ENCODE data around the gene NSMCE3.
A peak's percentile ranks its signal among the peaks of the same experiment; 100 is the strongest.

The NSMCE3 gene

DNA sequence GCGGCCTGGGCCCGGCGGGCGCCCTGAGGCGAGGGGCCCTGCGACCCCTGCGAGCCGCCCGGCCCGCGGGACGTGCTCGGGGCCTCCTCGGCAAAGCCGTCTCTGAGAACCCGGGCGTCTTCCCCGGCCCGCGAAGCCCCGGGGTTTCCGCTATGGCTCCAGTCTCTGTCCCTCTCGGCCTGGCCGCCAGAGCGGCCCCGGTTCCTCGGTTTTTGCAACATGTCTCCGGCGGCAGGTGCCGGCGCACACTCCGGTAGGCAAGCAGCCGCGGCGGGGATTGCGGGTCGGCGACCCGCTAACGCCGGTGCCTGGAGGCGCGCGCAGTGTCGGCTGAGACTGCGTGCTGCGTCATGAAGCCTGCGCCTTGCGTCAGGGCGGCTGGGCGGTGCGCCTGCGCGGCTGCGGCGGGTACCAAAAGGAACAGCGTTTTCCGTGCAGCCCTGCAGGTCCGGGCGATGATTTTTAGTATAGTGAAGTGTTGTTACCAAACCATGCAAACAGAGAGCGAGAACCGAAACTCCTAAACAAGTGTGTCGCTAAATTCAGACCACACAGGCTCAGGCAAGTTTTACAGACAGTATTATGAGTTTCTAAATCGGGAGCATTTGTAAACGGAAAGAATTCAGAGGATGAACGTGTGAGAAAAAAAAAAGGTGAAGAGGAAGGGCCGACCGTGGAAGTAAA is at the start of gene NSMCE3:
Gene NSMCE3, minus strand, starts transcription at position 338 of the 684 bp plus-strand sequence. Its CDS starts 117 bp downstream, at position 221.
- H3K36me3 ChIP-seq (ENCODE audit: insufficient read depth, low read length): no peaks in the 10 kb centered on the region
- peak within 1 kb of the TSS; percentile 92 for H3K4me3 ChIP-seq
- no peak within 1 kb of the TSS for H3K27ac ChIP-seq
- TF ChIP-seq FOXP2 (optimal IDR thresholded peaks at IDR 0.05; ENCODE audit: control extremely low read depth, extremely low read length, insufficient read depth) (no peak), POLR2AphosphoS5 (IDR thresholded peaks at IDR 0.05; ENCODE audit: borderline replicate concordance, low read depth, low read length) (peak; percentile 89)
- no peaks in the 10 kb centered on the region for H3K9me3 ChIP-seq (ENCODE audit: low read depth, low read length)
- H3K9ac ChIP-seq (ENCODE audit: insufficient read length): peak within 1 kb of the TSS; percentile 86
- peak; percentile 22 for DNase-seq (ENCODE audit: low read depth, low spot score)

GRCh38 chr15:29316422-29316821 is 46.8 kb upstream of the NSMCE3 start:
- Histone ChIP-seq H3K4me3 (no peak overlapping the region), H3K9me3 (ENCODE audit: low read depth, low read length) (no peaks in the 10 kb centered on the region), H3K9ac (ENCODE audit: insufficient read length) (no peak overlapping the region), H3K27ac (no peak overlapping the region), H3K36me3 (ENCODE audit: insufficient read depth, low read length) (no peaks in the 10 kb centered on the region)
- TF ChIP-seq EZH2 (IDR thresholded peaks at IDR 0.05): no peak
- TF ChIP-seq FOXP2 (optimal IDR thresholded peaks at IDR 0.05; ENCODE audit: control extremely low read depth, extremely low read length, insufficient read depth): no peak
- TF ChIP-seq POLR2AphosphoS5 (IDR thresholded peaks at IDR 0.05; ENCODE audit: borderline replicate concordance, low read depth, low read length): no peak
- no peak for DNase-seq (ENCODE audit: low read depth, low spot score)

GRCh38 chr15:29312387-29312786 is 42.8 kb upstream of the NSMCE3 start:
- H3K27ac ChIP-seq: no peak overlapping the region
- no peak overlapping the region for H3K4me3 ChIP-seq
- no peaks in the 10 kb centered on the region for H3K36me3 ChIP-seq (ENCODE audit: insufficient read depth, low read length)
- no peaks in the 10 kb centered on the region for H3K9me3 ChIP-seq (ENCODE audit: low read depth, low read length)
- no peak for DNase-seq (ENCODE audit: low read depth, low spot score)
- H3K9ac ChIP-seq (ENCODE audit: insufficient read length): no peak overlapping the region
- TF ChIP-seq EZH2 (IDR thresholded peaks at IDR 0.05): no peak
- no peak for TF ChIP-seq POLR2AphosphoS5 (IDR thresholded peaks at IDR 0.05; ENCODE audit: borderline replicate concordance, low read depth, low read length)
- TF ChIP-seq FOXP2 (optimal IDR thresholded peaks at IDR 0.05; ENCODE audit: control extremely low read depth, extremely low read length, insufficient read depth): no peak

DNA sequence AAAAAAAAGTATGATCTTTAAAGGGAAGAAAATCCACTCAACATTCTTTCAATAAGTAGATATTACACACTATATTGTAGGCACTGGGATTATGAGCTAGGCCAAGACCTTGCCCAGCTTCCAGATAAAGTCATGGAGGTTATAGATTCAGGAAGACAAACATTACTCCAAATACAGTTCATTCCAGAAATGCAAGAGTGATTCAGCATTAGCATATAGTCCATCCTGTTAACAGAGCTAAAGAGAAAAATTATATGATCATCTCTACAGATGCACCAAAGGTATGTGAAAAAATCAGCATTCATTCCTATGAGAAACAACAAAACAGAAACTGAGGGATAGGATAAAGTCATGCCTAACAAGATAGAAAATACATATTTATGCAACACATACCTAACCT is 42.1 kb upstream of the NSMCE3 start:
- TF ChIP-seq FOXP2 (optimal IDR thresholded peaks at IDR 0.05; ENCODE audit: control extremely low read depth, extremely low read length, insufficient read depth) (no peak), EZH2 (IDR thresholded peaks at IDR 0.05) (no peak), POLR2AphosphoS5 (IDR thresholded peaks at IDR 0.05; ENCODE audit: borderline replicate concordance, low read depth, low read length) (no peak)
- no peak overlapping the region for H3K9ac ChIP-seq (ENCODE audit: insufficient read length)

DNA sequence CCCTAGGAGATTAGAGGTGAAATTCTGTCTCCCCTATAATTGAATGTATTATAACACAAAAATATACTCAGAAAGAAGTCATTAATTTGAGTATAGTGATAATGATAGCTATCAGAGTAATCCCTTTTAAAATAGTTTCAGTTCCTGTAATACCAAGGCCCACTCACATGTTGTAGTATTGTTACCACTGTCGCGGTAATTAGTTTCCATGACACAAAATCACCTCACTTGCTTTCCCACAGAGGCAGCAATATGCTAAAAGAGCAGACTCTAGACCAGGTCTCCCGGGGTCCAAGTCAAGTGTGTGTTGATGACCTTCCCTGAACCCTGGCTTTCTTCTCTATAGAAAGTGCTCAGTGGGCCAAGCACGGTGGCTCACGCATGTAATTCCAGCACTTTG is 39.5 kb upstream of the NSMCE3 start:
- no peaks in the 10 kb centered on the region for H3K36me3 ChIP-seq (ENCODE audit: insufficient read depth, low read length)
- no peak for TF ChIP-seq FOXP2 (optimal IDR thresholded peaks at IDR 0.05; ENCODE audit: control extremely low read depth, extremely low read length, insufficient read depth)
- TF ChIP-seq POLR2AphosphoS5 (IDR thresholded peaks at IDR 0.05; ENCODE audit: borderline replicate concordance, low read depth, low read length): no peak
- no peak for TF ChIP-seq EZH2 (IDR thresholded peaks at IDR 0.05)
- DNase-seq (ENCODE audit: low read depth, low spot score): no peak
- H3K9me3 ChIP-seq (ENCODE audit: low read depth, low read length): no peaks in the 10 kb centered on the region
- no peak overlapping the region for H3K9ac ChIP-seq (ENCODE audit: insufficient read length)
- H3K4me3 ChIP-seq: no peak overlapping the region
- H3K27ac ChIP-seq: no peak overlapping the region

More for the DNA sequence above, 42.1 kb upstream of the NSMCE3 start:
- Histone ChIP-seq H3K4me3 (no peak overlapping the region), H3K27ac (no peak overlapping the region), H3K9me3 (ENCODE audit: low read depth, low read length) (no peaks in the 10 kb centered on the region), H3K36me3 (ENCODE audit: insufficient read depth, low read length) (no peaks in the 10 kb centered on the region)
- DNase-seq (ENCODE audit: low read depth, low spot score): no peak

- H3K27ac ChIP-seq: no peak overlapping the region
- no peaks in the 10 kb centered on the region for H3K9me3 ChIP-seq (ENCODE audit: low read depth, low read length)
- TF ChIP-seq POLR2AphosphoS5 (IDR thresholded peaks at IDR 0.05; ENCODE audit: borderline replicate concordance, low read depth, low read length): no peak
- H3K4me3 ChIP-seq: no peak overlapping the region
- H3K36me3 ChIP-seq (ENCODE audit: insufficient read depth, low read length): no peaks in the 10 kb centered on the region
- no peak overlapping the region for H3K9ac ChIP-seq (ENCODE audit: insufficient read length)
- DNase-seq (ENCODE audit: low read depth, low spot score): no peak
These were observed 38.7 kb upstream of the NSMCE3 start for GRCh38 chr15:29308299-29308698.

DNA sequence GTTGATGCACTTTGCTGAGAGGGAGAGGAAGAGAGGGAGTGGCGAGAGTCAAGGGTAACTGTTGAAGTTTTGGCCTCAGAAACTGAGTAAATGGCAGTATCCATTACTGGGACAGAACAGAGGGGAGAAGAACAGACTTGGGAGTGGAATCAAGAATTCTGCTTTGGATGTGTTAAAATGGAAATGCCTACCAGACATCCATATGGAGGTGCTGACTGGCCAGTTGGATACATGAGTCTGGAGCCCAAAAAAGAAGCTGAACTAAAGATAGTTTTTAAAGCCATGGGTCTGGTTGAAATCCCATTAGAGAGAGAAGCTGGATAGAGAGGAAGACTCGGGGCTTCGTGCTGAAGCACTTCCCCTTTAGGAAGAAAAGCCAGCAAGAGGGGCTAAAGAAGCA is 35.9 kb upstream of the NSMCE3 start:
- Histone ChIP-seq H3K4me3 (no peak overlapping the region), H3K9ac (ENCODE audit: insufficient read length) (no peak overlapping the region), H3K36me3 (ENCODE audit: insufficient read depth, low read length) (no peaks in the 10 kb centered on the region), H3K9me3 (ENCODE audit: low read depth, low read length) (no peaks in the 10 kb centered on the region), H3K27ac (no peak overlapping the region)
- no peak for DNase-seq (ENCODE audit: low read depth, low spot score)
- TF ChIP-seq EZH2 (IDR thresholded peaks at IDR 0.05) (no peak), POLR2AphosphoS5 (IDR thresholded peaks at IDR 0.05; ENCODE audit: borderline replicate concordance, low read depth, low read length) (no peak), FOXP2 (optimal IDR thresholded peaks at IDR 0.05; ENCODE audit: control extremely low read depth, extremely low read length, insufficient read depth) (no peak)

DNA sequence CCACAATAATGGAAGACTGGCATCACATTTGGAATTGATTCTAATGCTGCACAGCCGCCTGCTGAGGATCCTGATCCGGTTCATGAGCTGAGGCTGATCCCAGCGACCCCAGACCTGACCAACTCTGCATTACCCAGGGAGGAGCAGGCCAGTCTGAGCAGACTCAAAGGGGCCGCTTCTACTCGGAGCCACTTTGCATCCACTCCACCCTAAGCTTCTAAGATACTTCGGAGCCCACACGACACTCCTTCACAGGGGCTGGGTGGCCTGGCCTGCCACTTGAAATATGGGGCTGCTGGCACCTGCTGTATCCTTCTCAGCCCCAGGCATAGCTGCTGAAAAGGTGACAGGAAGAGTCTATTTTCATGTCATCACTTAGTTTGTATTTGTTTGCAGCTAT is 33.2 kb upstream of the NSMCE3 start:
- no peak for DNase-seq (ENCODE audit: low read depth, low spot score)
- no peak overlapping the region for H3K27ac ChIP-seq
- no peak for TF ChIP-seq EZH2 (IDR thresholded peaks at IDR 0.05)
- TF ChIP-seq FOXP2 (optimal IDR thresholded peaks at IDR 0.05; ENCODE audit: control extremely low read depth, extremely low read length, insufficient read depth): no peak
- TF ChIP-seq POLR2AphosphoS5 (IDR thresholded peaks at IDR 0.05; ENCODE audit: borderline replicate concordance, low read depth, low read length): no peak
- no peak overlapping the region for H3K4me3 ChIP-seq
- no peaks in the 10 kb centered on the region for H3K36me3 ChIP-seq (ENCODE audit: insufficient read depth, low read length)
- no peaks in the 10 kb centered on the region for H3K9me3 ChIP-seq (ENCODE audit: low read depth, low read length)
- no peak overlapping the region for H3K9ac ChIP-seq (ENCODE audit: insufficient read length)

DNA sequence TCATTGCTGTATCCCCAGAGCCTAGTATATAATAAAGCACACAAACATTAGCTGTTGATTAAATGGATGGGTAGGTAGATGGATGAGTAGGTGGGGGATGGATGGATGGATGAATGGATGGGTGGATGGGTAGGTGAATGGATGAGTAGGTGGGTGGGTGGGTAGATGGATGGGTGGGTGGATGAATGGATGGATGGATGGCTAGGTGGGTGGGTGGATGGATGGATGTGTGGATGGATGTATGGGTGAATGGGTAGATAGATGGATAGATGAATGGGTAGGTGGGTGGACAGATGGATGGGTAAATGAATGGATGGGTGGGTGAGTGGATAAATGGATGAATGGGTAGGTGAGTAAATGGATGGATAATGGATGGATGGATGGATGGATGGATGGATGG is 30.2 kb upstream of the NSMCE3 start:
- Histone ChIP-seq H3K27ac (no peak overlapping the region), H3K36me3 (ENCODE audit: insufficient read depth, low read length) (no peaks in the 10 kb centered on the region), H3K9me3 (ENCODE audit: low read depth, low read length) (no peaks in the 10 kb centered on the region), H3K9ac (ENCODE audit: insufficient read length) (no peak overlapping the region), H3K4me3 (no peak overlapping the region)
- no peak for TF ChIP-seq EZH2 (IDR thresholded peaks at IDR 0.05)
- TF ChIP-seq POLR2AphosphoS5 (IDR thresholded peaks at IDR 0.05; ENCODE audit: borderline replicate concordance, low read depth, low read length): no peak
- TF ChIP-seq FOXP2 (optimal IDR thresholded peaks at IDR 0.05; ENCODE audit: control extremely low read depth, extremely low read length, insufficient read depth): no peak
- DNase-seq (ENCODE audit: low read depth, low spot score): no peak

Data from SK-N-MC (cell line).